H1 (cell line): ENCODE data around the gene RBFOX1. TPM values are rescaled to one million over a fixed set of nuclear protein-coding genes. Genes with fewer than 3 reads are reported as not detected.

Experiments
- CTCF ChIA-PET: fragments of 300-600 bp; sonication (Branson Sonifier 250); formaldehyde crosslinking; loops from one replicate; lab custom pipeline; 2021; ENCODE audit not compliant: partially characterized antibody; lab: Charles Lee
- POLR2A ChIA-PET: fragments of 300-600 bp; sonication (Branson Sonifier 250); formaldehyde crosslinking; loops from one replicate; lab custom pipeline; 2021; ENCODE audit warnings: inconsistent platforms; ENCODE audit not compliant: partially characterized antibody; lab: Charles Lee
- DNase-seq, 2 experiments: peaks; one replicate each; pipeline versions ENCODE4 v3.0.0 to v3.0.0-alpha.2; 2010 to 2022; ENCODE audit warnings: low spot score in 2 of 2, low read depth in 1 of 2, mixed read lengths in 1 of 2
- FAIRE-seq: peaks from 2 replicates; lab custom pipeline; 2011; peaks lifted over from hg19 to GRCh38; lab: Jason Lieb, UNC
- H2AFZ ChIP-seq: 2 replicates; pipeline ENCODE4 v1.8.1; 2012; ENCODE audit warnings: low read length, inconsistent platforms
- H2AK5ac ChIP-seq: 2 replicates; pipeline ENCODE4 v1.6.1; 2013; ENCODE audit warnings: low read depth, low read length
- H2BK120ac ChIP-seq: replicated peaks from 2 replicates; pipeline ENCODE3; 2013; ENCODE audit warnings: low read depth, low read length, inconsistent platforms
- H2BK12ac ChIP-seq: 2 replicates; pipeline ENCODE4 v1.6.1; 2013; ENCODE audit warnings: low read depth, low read length
- H2BK15ac ChIP-seq: 2 replicates; pipeline ENCODE4 v1.6.1; 2013; ENCODE audit warnings: low read length
- H2BK20ac ChIP-seq: 2 replicates; pipeline ENCODE4 v1.6.1; 2013; ENCODE audit warnings: low read length
- H2BK5ac ChIP-seq: 2 replicates; pipeline ENCODE4 v1.6.1; 2013; ENCODE audit warnings: low read depth, low read length
- H3K14ac ChIP-seq: 2 replicates; pipeline ENCODE4 v1.6.1; 2013; ENCODE audit warnings: inconsistent platforms; ENCODE audit not compliant: insufficient read length
- H3K18ac ChIP-seq: 2 replicates; pipeline ENCODE4 v1.6.1; 2013; ENCODE audit warnings: low read length; ENCODE audit errors: extremely low read depth
- H3K23ac ChIP-seq: 2 replicates; pipeline ENCODE4 v1.6.1; 2013; ENCODE audit warnings: inconsistent platforms; ENCODE audit not compliant: insufficient read length
- H3K23me2 ChIP-seq: 2 replicates; pipeline ENCODE4 v1.6.1; 2013; ENCODE audit warnings: low read depth, low read length
- H3K27ac ChIP-seq: 2 replicates; pipeline ENCODE4 v1.6.1; 2011; ENCODE audit warnings: low read depth, low read length, inconsistent platforms
- H3K27me3 ChIP-seq, 4 experiments: replicated peaks in 1 of 4; 1 replicate in 1 of 4; 2 replicates in 3 of 4; pipeline versions ENCODE4 v1.6.1 to v1.8.1; 2011 to 2013; ENCODE audit warnings: low read length in 3 of 4, mild to moderate bottlenecking in 3 of 4, inconsistent platforms in 2 of 4, mixed read lengths in 2 of 4, moderate library complexity in 1 of 4; ENCODE audit not compliant: control insufficient read depth in 3 of 4, insufficient read depth in 3 of 4; ENCODE audit errors: extremely low read depth in 1 of 4
- H3K36me3 ChIP-seq, 4 experiments: 2 replicates each; pipeline versions ENCODE4 v1.6.1 to v1.8.1; 2011 to 2013; ENCODE audit warnings: mild to moderate bottlenecking in 4 of 4, low read length in 3 of 4, moderate library complexity in 2 of 4, control low read depth in 1 of 4, inconsistent platforms in 1 of 4; ENCODE audit not compliant: insufficient read depth in 4 of 4, control insufficient read depth in 2 of 4
- H3K4ac ChIP-seq: replicated peaks from 2 replicates; pipeline ENCODE3; 2013; ENCODE audit warnings: low read length, low read depth, mixed read lengths, inconsistent platforms; ENCODE audit not compliant: insufficient read length
- H3K4me1 ChIP-seq, 4 experiments: replicated peaks in 1 of 4; 1 replicate in 1 of 4; 2 replicates in 3 of 4; pipeline versions ENCODE4 v1.6.1 to v1.8.1; 2011 to 2013; ENCODE audit warnings: low read length in 3 of 4, inconsistent platforms in 2 of 4, mixed read lengths in 1 of 4; ENCODE audit not compliant: insufficient read depth in 4 of 4, control insufficient read depth in 3 of 4
- H3K4me2 ChIP-seq, 2 experiments: 2 replicates each; pipeline versions ENCODE4 v1.6.1 to v1.8.1; 2011 to 2013; ENCODE audit warnings: low read depth in 2 of 2, low read length in 2 of 2, control low read depth in 1 of 2, inconsistent platforms in 1 of 2, mild to moderate bottlenecking in 1 of 2; ENCODE audit not compliant: insufficient read depth in 1 of 2
- H3K4me3 ChIP-seq, 4 experiments: fragments of 200-600, 300-600 bp in 1 of 4; sonication (generic), shearing (Covaris generic), sonication (Bioruptor Twin) in 1 of 4; 2 replicates each; pipeline versions ENCODE4 v1.5.1 to v1.8.1; 2011 to 2016; ENCODE audit warnings: low read length in 4 of 4, low read depth in 3 of 4, control low read depth in 2 of 4, inconsistent platforms in 2 of 4, mild to moderate bottlenecking in 2 of 4, mixed read lengths in 1 of 4, moderate library complexity in 1 of 4; ENCODE audit not compliant: insufficient read depth in 2 of 4; ENCODE audit errors: extremely low read depth in 1 of 4
- H3K56ac ChIP-seq: replicated peaks from 2 replicates; pipeline ENCODE3; 2013; ENCODE audit warnings: low read depth, mild to moderate bottlenecking, mixed read lengths, low read length, inconsistent platforms; ENCODE audit not compliant: insufficient read length
- H3K79me1 ChIP-seq: 2 replicates; pipeline ENCODE4 v1.6.1; 2013; ENCODE audit warnings: low read depth, low read length, control low read depth
- H3K79me2 ChIP-seq, 2 experiments: 2 replicates each; pipeline versions ENCODE4 v1.6.1 to v1.8.1; 2012 to 2013; ENCODE audit warnings: low read length in 2 of 2, mild to moderate bottlenecking in 2 of 2, inconsistent platforms in 1 of 2; ENCODE audit not compliant: insufficient read depth in 2 of 2, control insufficient read depth in 1 of 2
- H3K9ac ChIP-seq, 4 experiments: replicated peaks in 1 of 4; 1 replicate in 1 of 4; 2 replicates in 3 of 4; pipeline versions ENCODE4 v1.6.1 to v1.8.1; 2011 to 2013; ENCODE audit warnings: low read depth in 3 of 4, low read length in 3 of 4, control low read depth in 2 of 4, mild to moderate bottlenecking in 2 of 4, moderate library complexity in 2 of 4, inconsistent platforms in 1 of 4; ENCODE audit errors: extremely low read depth in 1 of 4
- H3K9me3 ChIP-seq, 2 experiments: 2 replicates each; pipeline versions ENCODE4 v1.6.1 to v1.8.1; 2012 to 2013; ENCODE audit warnings: mild to moderate bottlenecking in 2 of 2, moderate library complexity in 2 of 2, control low read depth in 1 of 2, inconsistent platforms in 1 of 2, low read depth in 1 of 2, low read length in 1 of 2, mixed read lengths in 1 of 2; ENCODE audit not compliant: insufficient read depth in 2 of 2
- H4K20me1 ChIP-seq, 2 experiments: replicated peaks in 1 of 2; 2 replicates each; pipeline versions ENCODE3 to v1.8.1; 2011 to 2013; ENCODE audit warnings: inconsistent platforms in 2 of 2, low read length in 2 of 2, mild to moderate bottlenecking in 1 of 2; ENCODE audit not compliant: insufficient read depth in 2 of 2, control insufficient read depth in 1 of 2
- H4K5ac ChIP-seq: 2 replicates; pipeline ENCODE4 v1.6.1; 2013; ENCODE audit warnings: low read length, low read depth, mixed read lengths, inconsistent platforms; ENCODE audit not compliant: insufficient read length
- H4K8ac ChIP-seq: 2 replicates; pipeline ENCODE4 v1.8.0; 2013; ENCODE audit warnings: mild to moderate bottlenecking, moderate library complexity, low read length, inconsistent platforms; ENCODE audit not compliant: insufficient read depth; ENCODE audit errors: extremely low read depth
- H4K91ac ChIP-seq: replicated peaks from 2 replicates; pipeline ENCODE3; 2013; ENCODE audit warnings: low read length, mixed read lengths, inconsistent platforms; ENCODE audit not compliant: insufficient read length
- CBX8 ChIP-seq: fragments of 300-800, 300-1000 bp; sonication (generic); IDR thresholded peaks from 2 replicates; pipeline ENCODE4 v1.7.1; 2016; ENCODE audit warnings: low read depth, low read length, borderline replicate concordance
- CHD2 ChIP-seq: IDR thresholded peaks from 2 replicates; pipeline ENCODE4 v1.6.1; 2012; ENCODE audit warnings: low read length, improper control_type of control experiment
- CTBP2 ChIP-seq: IDR thresholded peaks from 2 replicates; pipeline ENCODE4 v1.7.0; 2011; ENCODE audit warnings: borderline replicate concordance, mild to moderate bottlenecking, moderate library complexity, mixed read lengths, low read length; ENCODE audit not compliant: insufficient read depth, insufficient read length
- EGR1 ChIP-seq: IDR thresholded peaks from 2 replicates; pipeline ENCODE4 v1.6.1; 2011; ENCODE audit warnings: low read depth, low read length, borderline replicate concordance
- GTF2F1 ChIP-seq: IDR thresholded peaks from 2 replicates; pipeline ENCODE4 v1.6.1; 2012; ENCODE audit warnings: low read depth, low read length, improper control_type of control experiment, borderline replicate concordance
- JUN ChIP-seq: IDR thresholded peaks from 2 replicates; pipeline ENCODE4 v1.6.1; 2011; ENCODE audit warnings: low read depth, mild to moderate bottlenecking, improper control_type of control experiment, low read length
- NANOG ChIP-seq: IDR thresholded peaks from 2 replicates; pipeline ENCODE4 v1.6.1; 2011; ENCODE audit warnings: low read length, low read depth, mild to moderate bottlenecking, inconsistent platforms; ENCODE audit not compliant: insufficient read depth, poor library complexity, severe bottlenecking
- NRF1 ChIP-seq: IDR thresholded peaks from 2 replicates; pipeline ENCODE4 v1.6.1; 2011; ENCODE audit warnings: mild to moderate bottlenecking, low read depth, low read length, improper control_type of control experiment
- SP2 ChIP-seq: IDR thresholded peaks from 2 replicates; pipeline ENCODE4 v1.6.1; 2012; ENCODE audit warnings: mild to moderate bottlenecking, low read length, inconsistent platforms
- SRF ChIP-seq: IDR thresholded peaks from 2 replicates; pipeline ENCODE4 v1.6.1; 2011; ENCODE audit warnings: mild to moderate bottlenecking, low read depth, low read length, moderate library complexity
- TBP ChIP-seq: IDR thresholded peaks from 2 replicates; pipeline ENCODE4 v1.6.1; 2011; ENCODE audit warnings: low read depth, low read length, improper control_type of control experiment
- YY1 ChIP-seq: IDR thresholded peaks from 2 replicates; pipeline ENCODE4 v1.6.1; 2011; ENCODE audit warnings: low read depth, mild to moderate bottlenecking, low read length
- WGBS, 2 experiments: shearing (Covaris generic) in 1 of 2; methylation state at CpG; one replicate each; pipeline versions ENCODE4 v1.1.6 to v1.1.7; 2013 to 2015; ENCODE audit warnings: low lambda C conversion rate in 2 of 2, mixed read lengths in 2 of 2, inconsistent platforms in 1 of 2, low coverage in 1 of 2, missing lambda C conversion rate in 1 of 2; ENCODE audit not compliant: insufficient replicate concordance in 2 of 2, insufficient coverage in 1 of 2, insufficient read length in 1 of 2; ENCODE audit errors: extremely low coverage in 1 of 2, missing lambda C conversion rate in 1 of 2; 5-methylcytosine and 5-hydroxymethylcytosine counted together
- polyA plus RNA-seq, 7 experiments: library from polyadenylated mRNA; depleted of rRNA in 3 of 7; stranded (reverse) in 5 of 7; unstranded in 2 of 7; fragments of >200 nt in 5 of 7; fragments of 200-250 nt in 2 of 7; gene quantifications; 1 replicate in 5 of 7; 2 replicates in 1 of 7; 4 replicates in 1 of 7; pipeline versions ENCODE4 v1.2.1 to v1.2.3, GENCODE V29; 2011 to 2013; ENCODE audit warnings: missing spikeins in 2 of 7, mixed read lengths in 2 of 7
- total RNA-seq: library from RNA; stranded (reverse); fragmentation: NEBNext Ultra II Directional; extraction: Animal tissue kit (Norgen Biotek cat#: 25700); gene quantifications from 2 replicates; pipeline ENCODE4 v1.2.1, GENCODE V29; 2021
- TF ChIP-seq, protein P1 (sequence below): IDR thresholded peaks from 2 replicates; pipeline ENCODE4 v1.6.1; 2011; ENCODE audit warnings: low read length, improper control_type of control experiment

RBFOX1 gene
- total and polyA plus RNA-seq, 2 of the 8 experiments (the other 6 are each of a cell fraction or from before 2014, with no cell fraction given) = 1.7 to 2.8 TPM

DNA sequence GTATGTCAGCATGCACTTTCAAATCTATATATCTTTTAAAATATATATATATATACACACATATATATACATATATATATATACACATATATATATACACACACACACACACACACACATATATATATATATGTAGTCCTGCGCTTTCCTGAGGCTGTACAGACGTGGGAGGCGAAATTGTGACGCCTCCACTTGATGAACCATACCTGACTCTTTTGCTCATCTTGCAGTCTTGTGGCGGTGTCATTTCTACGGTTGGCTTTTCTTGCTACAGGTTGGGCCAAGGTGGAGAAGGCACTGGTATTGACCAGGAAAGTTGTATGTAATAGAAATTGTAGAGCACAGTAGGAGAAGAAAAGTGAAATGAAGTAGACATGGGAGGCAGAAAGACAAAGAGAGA, 88.2 kb downstream of the RBFOX1 start:
- Histone ChIP-seq H3K9ac (no peak overlapping the region), H2BK15ac (no peak overlapping the region), H2AK5ac (no peak overlapping the region), H4K20me1 (no peaks in the 10 kb centered on the region), H3K79me1 (no peaks in the 10 kb centered on the region), H3K9me3 (no peaks in the 10 kb centered on the region), H4K8ac (no peak overlapping the region), H3K79me2 (no peaks in the 10 kb centered on the region), H3K4me3 (no peak overlapping the region), H3K27ac (no peak overlapping the region), H2AFZ (no peak overlapping the region), H2BK120ac (no peak overlapping the region), H3K18ac (no peak overlapping the region), H2BK20ac (no peak overlapping the region), H2BK12ac (no peak overlapping the region), H4K5ac (no peak overlapping the region), H3K4me2 (no peak overlapping the region), H3K23me2 (no peaks in the 10 kb centered on the region), H3K36me3 (no peaks in the 10 kb centered on the region), H2BK5ac (no peak overlapping the region), H3K27me3 (no peaks in the 10 kb centered on the region), H3K56ac (no peak overlapping the region), H3K23ac (no peak overlapping the region), H3K4ac (no peak overlapping the region), H3K4me1 (peaks cover 0 to 4% (median 1%) of the 10 kb centered on the region in 4 experiments; a peak in 1 of 7 replicates), H3K14ac (no peak overlapping the region), H4K91ac (no peak overlapping the region)
- no peak for FAIRE-seq
- 88% methylated on average over 6 of the region's 6 CpGs; no CpG with 5 or more reads in 1 of the 2 experiments for WGBS, 2 experiments
- ChIA-PET POLR2A (interaction anchor here (1.3 kb wide), 1 partner anchor 18 kb away, joined by 3 read pairs; no protein-coding TSS in a partner anchor), CTCF (no interaction called here)
- TF ChIP-seq YY1 (no peak), EGR1 (no peak), JUN (no peak), SP2 (no peak), SRF (no peak), CBX8 (no peak), NRF1 (no peak), TBP (no peak), CHD2 (no peak), GTF2F1 (no peak), CTBP2 (no peak), NANOG (no peak)
- TF ChIP-seq, protein P1, sequence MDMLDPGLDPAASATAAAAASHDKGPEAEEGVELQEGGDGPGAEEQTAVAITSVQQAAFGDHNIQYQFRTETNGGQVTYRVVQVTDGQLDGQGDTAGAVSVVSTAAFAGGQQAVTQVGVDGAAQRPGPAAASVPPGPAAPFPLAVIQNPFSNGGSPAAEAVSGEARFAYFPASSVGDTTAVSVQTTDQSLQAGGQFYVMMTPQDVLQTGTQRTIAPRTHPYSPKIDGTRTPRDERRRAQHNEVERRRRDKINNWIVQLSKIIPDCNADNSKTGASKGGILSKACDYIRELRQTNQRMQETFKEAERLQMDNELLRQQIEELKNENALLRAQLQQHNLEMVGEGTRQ = no peak
- no peak for DNase-seq
